Mesendoderm (in vitro differentiated cells): ENCODE results near the gene CLSTN1.

Experiments
- DNase-seq: peaks from one replicate; pipeline ENCODE4 v3.0.0; 2013
- H2AK5ac ChIP-seq: 2 replicates; pipeline ENCODE4 v1.6.1; 2013; ENCODE audit warnings: low read length, inconsistent platforms
- H2BK120ac ChIP-seq: 2 replicates; pipeline ENCODE4 v1.6.1; 2013; ENCODE audit warnings: low read depth, mild to moderate bottlenecking, low read length, moderate library complexity, mixed read lengths
- H2BK15ac ChIP-seq: replicated peaks from 2 replicates; pipeline ENCODE4 v1.6.1; 2013; ENCODE audit warnings: low read depth, mild to moderate bottlenecking, moderate library complexity
- H2BK5ac ChIP-seq: 2 replicates; pipeline ENCODE4 v1.6.1; 2013; ENCODE audit warnings: low read length, inconsistent platforms
- H3K18ac ChIP-seq: 2 replicates; pipeline ENCODE4 v1.6.1; 2013; ENCODE audit warnings: mild to moderate bottlenecking, low read length, mixed read lengths
- H3K23ac ChIP-seq: one replicate; pipeline ENCODE4 v1.6.1; 2013; ENCODE audit warnings: low read length
- H3K27ac ChIP-seq: 2 replicates; pipeline ENCODE4 v1.5.1; 2013; ENCODE audit warnings: low read depth, mild to moderate bottlenecking, inconsistent platforms, low read length, moderate library complexity
- H3K27me3 ChIP-seq: 2 replicates; pipeline ENCODE4 v1.6.1; 2013; ENCODE audit warnings: low read length, control low read depth, mild to moderate bottlenecking, inconsistent platforms; ENCODE audit not compliant: insufficient read depth, poor library complexity
- H3K36me3 ChIP-seq: 2 replicates; pipeline ENCODE4 v1.6.1; 2013; ENCODE audit warnings: low read length, inconsistent platforms; ENCODE audit not compliant: control insufficient read depth, insufficient read depth
- H3K4ac ChIP-seq: one replicate; pipeline ENCODE4 v1.6.1; 2013; ENCODE audit warnings: low read depth, mild to moderate bottlenecking, low read length, moderate library complexity
- H3K4me1 ChIP-seq: 2 replicates; pipeline ENCODE4 v1.6.1; 2013; ENCODE audit warnings: low read depth, low read length, inconsistent platforms; ENCODE audit not compliant: control insufficient read depth
- H3K4me2 ChIP-seq: 2 replicates; pipeline ENCODE4 v1.6.1; 2013; ENCODE audit warnings: low read length
- H3K4me3 ChIP-seq: 2 replicates; pipeline ENCODE4 v1.5.1; 2013; ENCODE audit warnings: mild to moderate bottlenecking, low read length
- H3K56ac ChIP-seq: one replicate; pipeline ENCODE4 v1.6.1; 2013; ENCODE audit warnings: low read length
- H3K79me1 ChIP-seq: 2 replicates; pipeline ENCODE4 v1.6.1; 2013; ENCODE audit warnings: low read length, inconsistent platforms
- H3K79me2 ChIP-seq: 2 replicates; pipeline ENCODE4 v1.6.1; 2013; ENCODE audit warnings: mild to moderate bottlenecking, low read length; ENCODE audit not compliant: control insufficient read depth, insufficient read depth
- H3K9ac ChIP-seq: 2 replicates; pipeline ENCODE4 v1.6.1; 2013; ENCODE audit warnings: low read length, inconsistent platforms
- H4K5ac ChIP-seq: one replicate; pipeline ENCODE4 v1.6.1; 2013; ENCODE audit warnings: low read length
- H4K8ac ChIP-seq: one replicate; pipeline ENCODE4 v1.6.1; 2013; ENCODE audit warnings: low read depth, mild to moderate bottlenecking, control low read depth, low read length, moderate library complexity
- WGBS: extraction: QIAGEN DNeasy Blood & Tissue Kit; methylation state at CpG from one replicate; pipeline ENCODE4 v1.1.7; 2013; ENCODE audit warnings: low lambda C conversion rate, missing lambda C conversion rate; ENCODE audit not compliant: insufficient coverage; ENCODE audit errors: extremely low coverage; 5-methylcytosine and 5-hydroxymethylcytosine counted together

CLSTN1 gene

DNA sequence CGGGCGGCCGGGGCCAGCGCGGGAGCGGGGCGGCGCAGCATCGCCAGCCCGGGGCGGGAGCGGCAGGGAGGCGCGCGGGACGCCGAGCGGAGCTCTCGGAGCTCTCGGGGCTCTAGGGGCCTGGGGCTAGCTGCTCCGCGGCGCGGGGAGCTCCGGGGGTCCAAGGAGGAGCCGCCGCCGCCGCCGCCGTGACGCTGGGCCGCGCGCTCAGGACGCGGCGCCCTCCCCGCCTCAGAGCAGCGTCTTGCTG is 147 bp downstream of the CLSTN1 start:
- Histone ChIP-seq H3K23ac (no peak overlapping the region), H2BK15ac (no peak overlapping the region), H3K56ac (peak overlapping the region; percentile 88), H3K18ac (peak overlapping the region; percentile 92), H3K4ac (peak overlapping the region; percentile 73), H3K4me1 (peaks cover 6% of the 10 kb centered on the region), H3K79me1 (peaks cover 2% of the 10 kb centered on the region), H3K4me2 (no peak overlapping the region), H4K8ac (no peak overlapping the region), H4K5ac (no peak overlapping the region), H3K79me2 (peaks cover 23% of the 10 kb centered on the region), H3K27ac (peak overlapping the region; percentile 88), H2AK5ac (no peak overlapping the region), H3K36me3 (no peaks in the 10 kb centered on the region), H2BK120ac (peak overlapping the region; percentile 95), H3K4me3 (peak overlapping the region; percentile 79), H2BK5ac (no peak overlapping the region), H3K9ac (peak overlapping the region; percentile 88), H3K27me3 (no peaks in the 10 kb centered on the region)
- WGBS = no CpG with 5 or more reads among the region's 40 CpGs
- DNase-seq = no peak

DNA sequence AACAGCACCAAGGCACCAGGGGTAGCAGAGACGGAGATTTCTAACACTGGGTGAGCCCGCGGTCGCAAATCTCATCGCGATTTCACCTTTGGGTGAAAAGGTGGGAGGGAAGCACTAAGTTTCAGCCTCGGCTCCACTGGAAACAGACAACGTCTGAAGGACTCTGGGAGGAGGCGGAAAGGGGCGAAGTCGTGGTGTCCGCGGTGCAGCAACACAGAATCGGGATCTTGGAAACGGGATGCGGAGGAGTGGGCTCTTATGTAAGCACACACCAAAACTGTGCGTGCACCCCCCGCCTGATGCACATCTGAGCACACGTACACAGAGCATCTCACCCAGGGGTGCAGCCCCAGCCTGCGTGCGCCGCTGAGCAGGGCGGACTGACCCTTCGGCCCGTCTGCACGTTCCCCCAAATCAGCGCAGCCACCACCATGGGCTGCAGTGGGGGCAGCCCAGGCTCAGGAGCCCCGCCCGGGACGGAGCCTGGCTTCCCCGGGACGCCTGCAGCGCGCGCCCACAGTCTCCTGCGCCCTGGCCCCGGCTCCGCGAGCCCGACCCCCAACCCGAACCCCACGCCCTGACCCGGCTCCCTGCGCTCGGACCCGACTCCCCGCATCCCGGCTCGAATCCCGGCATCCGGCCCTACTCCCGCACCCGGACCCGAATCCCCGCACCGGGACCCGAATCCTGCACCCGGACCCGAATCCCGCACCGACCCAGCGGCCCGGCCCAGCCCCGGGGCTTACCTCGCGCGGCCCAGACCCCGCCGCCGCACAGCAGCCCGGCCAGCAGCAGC is 670 bp downstream of the CLSTN1 start:
- DNase-seq = peak; percentile 31
- no peak overlapping the region for H4K5ac ChIP-seq
- no peaks in the 10 kb centered on the region for H3K27me3 ChIP-seq
- peak overlapping the region; percentile 92 for H3K18ac ChIP-seq
- H3K4me3 ChIP-seq = peak overlapping the region; percentile 79
- H3K79me2 ChIP-seq = peaks cover 24% of the 10 kb centered on the region
- peaks cover 2% of the 10 kb centered on the region for H3K79me1 ChIP-seq
- H3K27ac ChIP-seq = peak overlapping the region; percentile 88
- H3K56ac ChIP-seq = peak overlapping the region; percentile 88
- no peak overlapping the region for H4K8ac ChIP-seq
- H3K9ac ChIP-seq = peak overlapping the region; percentile 88
- peak overlapping the region; percentile 73 for H3K4ac ChIP-seq
- peak overlapping the region; percentile 90 for H3K4me2 ChIP-seq
- WGBS = no CpG with 5 or more reads among the region's 71 CpGs
- no peak overlapping the region for H2BK15ac ChIP-seq
- peak overlapping the region; percentile 95 for H2BK120ac ChIP-seq
- H2BK5ac ChIP-seq = no peak overlapping the region
- H3K4me1 ChIP-seq = peaks cover 6% of the 10 kb centered on the region
- no peaks in the 10 kb centered on the region for H3K36me3 ChIP-seq
- no peak overlapping the region for H2AK5ac ChIP-seq
- H3K23ac ChIP-seq = no peak overlapping the region

DNA sequence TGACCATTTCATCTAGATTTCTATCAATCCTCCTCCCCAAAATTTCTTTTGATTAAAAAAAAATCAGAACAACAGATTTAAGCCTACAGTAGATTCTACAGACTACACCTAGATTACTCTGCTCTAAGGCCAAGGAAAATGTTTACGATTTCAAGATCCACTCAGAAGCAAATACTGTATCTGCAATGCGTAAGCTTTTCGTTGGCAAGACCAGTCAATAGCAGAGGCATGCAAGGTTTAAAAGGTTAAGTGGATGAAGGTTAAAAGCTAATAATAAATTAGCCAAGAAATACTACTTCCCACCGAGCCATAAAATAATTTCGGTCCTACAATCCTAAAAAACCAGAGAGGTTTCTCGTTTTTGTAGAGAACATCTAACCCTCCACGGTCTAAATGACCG is 1.3 kb downstream of the CLSTN1 start:
- no peak for DNase-seq
- H2AK5ac ChIP-seq = no peak overlapping the region

DNA sequence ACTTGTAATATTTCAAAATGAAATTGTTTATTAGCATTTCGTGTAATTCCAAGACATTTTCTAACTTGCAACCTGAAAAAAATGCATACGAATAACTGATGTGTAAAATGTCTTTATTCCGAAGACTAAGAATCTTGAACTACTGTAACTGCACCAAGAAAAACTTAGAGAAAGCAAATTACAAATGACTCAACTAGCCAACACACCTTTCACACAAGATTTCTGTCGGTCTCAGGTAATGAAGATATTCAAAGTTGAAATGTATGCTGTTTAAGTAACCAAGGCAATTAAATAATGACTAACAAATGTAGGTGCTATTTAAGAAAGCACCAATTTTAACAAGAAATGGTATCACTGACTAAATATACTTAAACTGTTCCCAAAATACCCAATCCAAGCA is 2.1 kb downstream of the CLSTN1 start:
- Histone ChIP-seq H3K4ac (no peak overlapping the region), H3K4me3 (no peak overlapping the region)

More for the DNA sequence above, 1.3 kb downstream of the CLSTN1 start:
- Histone ChIP-seq H3K27me3 (no peaks in the 10 kb centered on the region), H3K9ac (peak overlapping the region; percentile 88), H4K5ac (no peak overlapping the region), H2BK120ac (no peak overlapping the region), H2BK15ac (no peak overlapping the region), H3K4me1 (peaks cover 6% of the 10 kb centered on the region), H3K27ac (no peak overlapping the region), H3K18ac (peak overlapping the region; percentile 3), H3K79me2 (peaks cover 29% of the 10 kb centered on the region), H3K56ac (peak overlapping the region; percentile 88), H3K36me3 (no peaks in the 10 kb centered on the region), H3K23ac (no peak overlapping the region), H4K8ac (no peak overlapping the region), H3K4me3 (peak overlapping the region; percentile 79), H3K79me1 (peaks cover 2% of the 10 kb centered on the region), H3K4ac (no peak overlapping the region), H3K4me2 (peak overlapping the region; percentile 90), H2BK5ac (no peak overlapping the region)
- no CpG with 5 or more reads among the region's 8 CpGs for WGBS

DNA sequence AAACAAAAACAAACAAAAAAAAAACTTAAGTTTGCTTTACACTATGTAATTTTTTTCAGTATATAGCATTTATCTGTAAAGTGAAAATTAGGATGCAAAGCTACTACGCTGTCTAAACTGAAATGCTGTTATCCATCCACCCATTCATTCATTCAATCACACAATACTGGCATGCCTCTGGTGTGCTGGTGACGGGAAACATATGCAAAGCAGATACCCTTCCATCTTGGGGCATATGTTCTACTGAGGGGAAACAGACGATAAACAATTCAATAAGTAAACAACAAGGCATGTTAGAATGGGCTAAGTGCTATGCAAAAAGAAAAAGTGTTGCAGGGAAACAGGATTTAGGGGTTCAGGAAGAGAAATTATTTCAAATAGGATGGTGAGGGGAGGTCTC is 3.2 kb downstream of the CLSTN1 start:
- no CpG with 5 or more reads among the region's 3 CpGs for WGBS
- Histone ChIP-seq H3K23ac (no peak overlapping the region), H3K4ac (no peak overlapping the region), H3K27ac (no peak overlapping the region), H3K36me3 (no peaks in the 10 kb centered on the region), H4K8ac (no peak overlapping the region), H3K27me3 (no peaks in the 10 kb centered on the region), H2BK5ac (no peak overlapping the region), H2BK15ac (no peak overlapping the region), H3K79me1 (peaks cover 7% of the 10 kb centered on the region), H4K5ac (no peak overlapping the region), H2BK120ac (no peak overlapping the region), H3K56ac (no peak overlapping the region), H3K4me3 (no peak overlapping the region), H3K4me2 (no peak overlapping the region), H3K9ac (no peak overlapping the region), H3K79me2 (peaks cover 34% of the 10 kb centered on the region), H3K4me1 (peaks cover 4% of the 10 kb centered on the region), H2AK5ac (no peak overlapping the region), H3K18ac (no peak overlapping the region)
- no peak for DNase-seq

More for the DNA sequence above, 2.1 kb downstream of the CLSTN1 start:
- Histone ChIP-seq H3K18ac (no peak overlapping the region), H3K4me1 (peaks cover 6% of the 10 kb centered on the region), H3K56ac (no peak overlapping the region), H3K79me2 (peaks cover 31% of the 10 kb centered on the region), H4K8ac (no peak overlapping the region), H2BK15ac (no peak overlapping the region), H4K5ac (no peak overlapping the region), H2BK120ac (no peak overlapping the region), H3K27ac (no peak overlapping the region), H3K27me3 (no peaks in the 10 kb centered on the region), H2AK5ac (no peak overlapping the region), H3K9ac (no peak overlapping the region), H3K36me3 (no peaks in the 10 kb centered on the region), H2BK5ac (no peak overlapping the region), H3K79me1 (peaks cover 5% of the 10 kb centered on the region), H3K23ac (no peak overlapping the region), H3K4me2 (no peak overlapping the region)
- WGBS = no CpG with 5 or more reads among the region's 4 CpGs
- DNase-seq = no peak

DNA sequence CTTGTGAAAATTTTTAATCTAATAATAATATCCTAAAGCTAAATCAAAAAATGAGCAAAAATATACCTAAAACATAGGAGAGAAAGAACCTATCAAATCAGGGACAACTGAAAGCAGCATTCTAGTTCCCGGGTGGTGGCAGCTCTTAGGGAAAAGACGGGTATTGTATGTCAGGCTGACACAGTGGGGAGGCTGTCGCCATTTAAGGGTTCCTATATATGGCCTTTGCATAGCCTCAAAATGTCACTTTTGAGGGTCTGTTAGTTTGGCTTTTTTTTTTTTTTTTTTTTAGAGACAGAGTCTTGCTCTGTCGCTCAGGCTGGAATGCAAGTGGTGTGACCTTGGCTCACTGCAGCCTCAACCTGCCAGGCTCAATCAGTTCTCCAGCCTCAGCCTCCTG is 6.0 kb downstream of the CLSTN1 start:
- no peak overlapping the region for H3K9ac ChIP-seq
- H3K18ac ChIP-seq = no peak overlapping the region
- H3K56ac ChIP-seq = no peak overlapping the region
- no peaks in the 10 kb centered on the region for H3K4me1 ChIP-seq
- no peak overlapping the region for H2BK5ac ChIP-seq
- peaks cover 40% of the 10 kb centered on the region for H3K79me2 ChIP-seq
- H4K5ac ChIP-seq = no peak overlapping the region
- no peak overlapping the region for H3K4me2 ChIP-seq
- no peak overlapping the region for H2AK5ac ChIP-seq
- H3K23ac ChIP-seq = no peak overlapping the region
- no peak overlapping the region for H2BK120ac ChIP-seq
- H3K27me3 ChIP-seq = no peaks in the 10 kb centered on the region
- peaks cover 4% of the 10 kb centered on the region for H3K79me1 ChIP-seq
- no peak overlapping the region for H3K4me3 ChIP-seq
- no CpG with 5 or more reads among the region's 4 CpGs for WGBS
- H3K36me3 ChIP-seq = no peaks in the 10 kb centered on the region
- H2BK15ac ChIP-seq = no peak overlapping the region
- no peak for DNase-seq
- no peak overlapping the region for H3K27ac ChIP-seq
- H3K4ac ChIP-seq = no peak overlapping the region
- no peak overlapping the region for H4K8ac ChIP-seq
